Measurements from ENCODE around the gene SLC6A19. TPM values are rescaled to one million over a fixed set of nuclear protein-coding genes. Genes with fewer than 3 reads are reported as not detected.

Gene SLC6A19
- total and polyA plus RNA-seq, 2 of the 13 experiments (the other 11 are each of a cell fraction or from before 2014, with no cell fraction given): 0.02 TPM; not detected in 1

- no peak overlapping the region for H3K9ac ChIP-seq (ENCODE audit: insufficient read depth, low read depth, low read length)
- in situ Hi-C loops (cut with HindIII; ENCODE audit: extremely low pct_ligation_motif_present, low pct_unique_long_range_greater_than_20kb): no loop called here
- H3K4me2 ChIP-seq (ENCODE audit: low read depth, low read length): no peak overlapping the region
- H4K20me1 ChIP-seq (ENCODE audit: insufficient read depth, low read length): no peaks in the 10 kb centered on the region
- H3K27me3 ChIP-seq (ENCODE audit: control insufficient read depth in 1 of 2, insufficient read depth in 2 of 2, low read length in 2 of 2): peaks cover 7 to 35% of the 10 kb centered on the region in 2 experiments; a peak in 4 of 5 replicates
- DNase-seq (ENCODE audit: low spot score): no peak
- H3K4me3 ChIP-seq (replicated peaks in 1 of 3; ENCODE audit: insufficient read depth in 1 of 3, low read depth in 2 of 3, low read length in 3 of 3): no peak overlapping the region
- no peak for ATAC-seq
- no peak overlapping the region for H3K27ac ChIP-seq (ENCODE audit: extremely low read length, insufficient read depth, low read length)
- H3K79me2 ChIP-seq (ENCODE audit: insufficient read depth, low read length): no peaks in the 10 kb centered on the region
- intact Hi-C loops (cut with micrococcal nuclease; ENCODE audit: unreplicated experiment): no loop called here
- ChIA-PET CTCF (ENCODE audit: low intra/inter-chr PET ratio, low total read pairs) (no interaction called here), POLR2A (no interaction called here)
- H3K9me3 ChIP-seq (ENCODE audit: low read length): no peaks in the 10 kb centered on the region
- H3K36me3 ChIP-seq (replicated peaks in 1 of 2; ENCODE audit: control insufficient read depth in 1 of 2, insufficient read depth in 2 of 2, low read length in 2 of 2): no peaks in the 10 kb centered on the region
- no peaks in the 10 kb centered on the region for H3K4me1 ChIP-seq (ENCODE audit: insufficient read depth, low read length)
- no peak for FAIRE-seq
- H2AFZ ChIP-seq (ENCODE audit: low read length): no peak overlapping the region
- no TSS peak for BruUV-seq (replicated peaks)
- WGBS (ENCODE audit: low lambda C conversion rate): 37% methylated on average over 18 of the region's 24 CpGs
- TF ChIP-seq MAFK (conservative IDR thresholded peaks at IDR 0.05 in 1 of 2, IDR thresholded peaks at IDR 0.05 in 1 of 2; ENCODE audit: low read length in 2 of 2): no peak
- no peak for TF ChIP-seq EEA1 (CRISPR knock-in tag; IDR thresholded peaks at IDR 0.05; ENCODE audit: borderline replicate concordance)
- no peak for TF ChIP-seq ZBTB20 (CRISPR knock-in tag; IDR thresholded peaks at IDR 0.05; ENCODE audit: borderline replicate concordance, low read depth)
- no peak for TF ChIP-seq FOXO1 (CRISPR knock-in tag; IDR thresholded peaks at IDR 0.05)
- TF ChIP-seq RBM39 (IDR thresholded peaks at IDR 0.05; ENCODE audit: low read depth, low read length, poor library complexity, severe bottlenecking): no peak
- TF ChIP-seq ZNF557 (CRISPR knock-in tag; IDR thresholded peaks at IDR 0.05): no peak
- no peak for TF ChIP-seq ZNF318 (CRISPR knock-in tag; IDR thresholded peaks at IDR 0.05)
- no peak for TF ChIP-seq NR2F2 (IDR thresholded peaks at IDR 0.05; ENCODE audit: borderline replicate concordance, low read depth)
- TF ChIP-seq SNAPC2 (CRISPR knock-in tag; IDR thresholded peaks at IDR 0.05): no peak
- no peak for TF ChIP-seq ZBTB43 (CRISPR knock-in tag; conservative IDR thresholded peaks at IDR 0.05)
- no peak for TF ChIP-seq ZNF776 (CRISPR knock-in tag; IDR thresholded peaks at IDR 0.05)
- no peak for TF ChIP-seq HINFP (CRISPR knock-in tag; IDR thresholded peaks at IDR 0.05; ENCODE audit: low read depth)
Observed at GRCh38 chr5:1217596-1218206, 16.3 kb downstream of the SLC6A19 start.

Measured in HepG2 (cell line).